ENCODE results near the gene C1QA. TPM values are rescaled to one million over a fixed set of nuclear protein-coding genes. Genes with fewer than 3 reads are reported as not detected.

C1QA gene
- total RNA-seq, 3 donors from 2014 or later = 0.38 to 0.95 TPM; not detected in 1

- Mint-ChIP-seq H3K9me3 (no peaks in the 10 kb centered on the region), H3K4me3 (no peak overlapping the region), H3K36me3 (ENCODE audit: insufficient read depth) (no peaks in the 10 kb centered on the region), H3K27me3 (ENCODE audit: low read depth) (peaks cover 24% of the 10 kb centered on the region), H3K4me1 (ENCODE audit: low read depth) (no peaks in the 10 kb centered on the region)
- no peak for DNase-seq
- no peak for ATAC-seq
These were observed 47.1 kb downstream of the C1QA start for GRCh38 chr1:22683547-22683946.

GRCh38 chr1:22685591-22686059, 49.2 kb downstream of the C1QA start:
- ATAC-seq (no peak), DNase-seq (no peak)
- no peaks in the 10 kb centered on the region for H3K36me3 Mint-ChIP-seq (ENCODE audit: insufficient read depth)
- H3K4me3 Mint-ChIP-seq = no peak overlapping the region
- H3K9me3 Mint-ChIP-seq = no peaks in the 10 kb centered on the region
- H3K4me1 Mint-ChIP-seq (ENCODE audit: low read depth) = no peaks in the 10 kb centered on the region
- peaks cover 26% of the 10 kb centered on the region for H3K27me3 Mint-ChIP-seq (ENCODE audit: low read depth)

- DNase-seq (no peak), ATAC-seq (no peak)
- Mint-ChIP-seq H3K36me3 (ENCODE audit: insufficient read depth) (no peaks in the 10 kb centered on the region), H3K4me1 (ENCODE audit: low read depth) (no peaks in the 10 kb centered on the region), H3K9me3 (no peaks in the 10 kb centered on the region), H3K4me3 (no peak overlapping the region), H3K27me3 (ENCODE audit: low read depth) (peaks cover 22% of the 10 kb centered on the region)
These were observed 50.8 kb downstream of the C1QA start for GRCh38 chr1:22687191-22687590.

- Mint-ChIP-seq H3K36me3 (ENCODE audit: insufficient read depth) (no peaks in the 10 kb centered on the region), H3K4me3 (no peak overlapping the region), H3K9me3 (no peaks in the 10 kb centered on the region), H3K4me1 (ENCODE audit: low read depth) (no peaks in the 10 kb centered on the region), H3K27me3 (ENCODE audit: low read depth) (peaks cover 22% of the 10 kb centered on the region)
- no peak for ATAC-seq
- DNase-seq = no peak
These were observed 52.0 kb downstream of the C1QA start for GRCh38 chr1:22688466-22688865.

Other genes with a start within 250 kb of the C1QA start
- gene ZBTB40, start 184.8 kb upstream of the C1QA start, total RNA-seq = 10 to 100 TPM; 21.4 to 24.8 (median 24.5) TPM
- gene EPHA8, start 73.1 kb upstream of the C1QA start, total RNA-seq = not detected
- under 1 TPM; 0.38 to 0.74 (median 0.68) TPM for gene C1QC, start 7.0 kb downstream of the C1QA start, total RNA-seq
- gene C1QB, start 16.6 kb downstream of the C1QA start, total RNA-seq = under 1 TPM; 0.43 to 0.65 (median 0.45) TPM
- gene EPHB2, start 74.2 kb downstream of the C1QA start, total RNA-seq = under 1 TPM; 0.15 to 0.68 (median 0.16) TPM